Renal cortex interstitium (tissue), 11 donors: ENCODE results near the gene YIPF7. TPM values are rescaled to one million over a fixed set of nuclear protein-coding genes. Genes with fewer than 3 reads are reported as not detected.

ENCODE experiments used
- DNase-seq, 11 donors: peaks; one replicate each; pipeline ENCODE4 v3.0.0-alpha.2; 2013; ENCODE audit warnings: low read depth in 9 of 11, low spot score in 4 of 11; ENCODE audit errors: extremely low read depth in 1 of 11
- polyA plus RNA-seq, 3 donors: library from polyadenylated mRNA; unstranded; fragments of 120-200 nt; gene quantifications; one replicate each; pipeline ENCODE4 v1.2.1, GENCODE V29; 2013; ENCODE audit not compliant: insufficient read length in 3 of 3

The YIPF7 gene
- polyA plus RNA-seq, 3 donors = 0.22 to 0.53 (median 0.50) TPM

DNA sequence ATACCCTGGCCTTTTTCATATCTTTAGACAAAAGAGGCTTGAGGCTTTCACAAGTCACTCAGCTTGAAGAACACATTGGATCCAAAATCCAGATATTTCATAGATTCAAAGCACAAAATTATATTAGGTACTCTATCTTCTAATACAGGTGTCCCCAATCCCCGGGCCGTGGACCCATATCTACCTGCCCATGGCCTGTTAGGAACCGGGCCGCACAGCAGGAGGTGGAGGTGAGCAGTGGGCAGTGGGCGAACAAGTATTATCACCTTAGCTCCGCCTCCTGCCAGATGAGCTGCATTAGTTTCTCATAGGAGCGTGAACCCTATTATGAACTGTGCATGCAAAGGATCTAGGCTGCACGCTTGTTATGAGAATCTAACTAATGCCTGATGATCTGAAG lies 18.7 kb downstream of the YIPF7 start:
- DNase-seq = no peak

- DNase-seq = no peak
These were observed 19.3 kb downstream of the YIPF7 start for GRCh38 chr4:44632089-44632488.

DNA sequence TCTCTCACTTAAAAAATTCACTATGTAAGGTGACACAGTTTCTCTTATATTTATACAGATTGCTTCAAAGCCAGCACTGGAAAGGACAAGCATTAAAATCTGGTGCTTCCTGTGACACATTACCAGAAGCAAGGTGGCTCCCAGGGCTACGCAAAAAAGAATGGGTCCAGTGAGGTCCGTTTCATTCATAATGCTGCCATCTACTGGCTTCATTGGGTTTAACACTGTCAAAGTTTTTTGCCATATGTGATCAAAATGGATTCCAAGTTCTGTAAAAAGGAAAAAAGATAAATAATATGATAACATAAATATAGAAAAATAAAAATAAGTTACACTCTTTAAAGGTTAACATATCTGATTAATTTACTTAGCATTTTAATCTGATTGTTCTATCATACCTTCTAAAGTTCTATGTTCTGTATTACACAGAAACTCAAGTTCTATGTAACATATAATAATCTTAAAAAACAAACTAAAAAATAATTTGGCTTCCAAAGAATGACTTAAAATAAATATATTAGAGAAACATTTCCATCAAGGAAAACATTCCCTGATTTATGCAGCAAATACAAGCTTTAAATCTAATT lies 22.1 kb downstream of the YIPF7 start:
- DNase-seq = peak; percentile 2 to 47 (median 26)

GRCh38 chr4:44623676-44624075 lies 27.7 kb downstream of the YIPF7 start:
- no peak for DNase-seq

DNA sequence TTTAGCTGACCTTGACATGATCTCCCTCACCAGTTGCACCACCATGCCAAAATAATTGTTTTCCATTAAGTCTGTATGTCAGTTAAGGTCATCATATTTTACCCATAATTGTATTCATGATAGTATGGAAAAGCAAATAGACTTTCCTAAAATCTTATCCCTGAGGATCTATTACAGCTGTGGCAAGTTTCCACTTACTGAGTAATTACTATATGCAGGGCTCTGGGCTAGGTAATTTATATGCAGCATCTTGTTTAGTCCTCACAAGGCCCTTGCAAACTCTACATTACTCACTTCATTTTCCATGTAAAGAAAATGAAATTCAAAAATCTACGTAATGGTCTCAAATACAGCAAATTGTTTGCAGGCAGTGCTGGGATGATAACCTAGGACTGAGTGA lies 34.8 kb downstream of the YIPF7 start:
- no peak for DNase-seq

DNA sequence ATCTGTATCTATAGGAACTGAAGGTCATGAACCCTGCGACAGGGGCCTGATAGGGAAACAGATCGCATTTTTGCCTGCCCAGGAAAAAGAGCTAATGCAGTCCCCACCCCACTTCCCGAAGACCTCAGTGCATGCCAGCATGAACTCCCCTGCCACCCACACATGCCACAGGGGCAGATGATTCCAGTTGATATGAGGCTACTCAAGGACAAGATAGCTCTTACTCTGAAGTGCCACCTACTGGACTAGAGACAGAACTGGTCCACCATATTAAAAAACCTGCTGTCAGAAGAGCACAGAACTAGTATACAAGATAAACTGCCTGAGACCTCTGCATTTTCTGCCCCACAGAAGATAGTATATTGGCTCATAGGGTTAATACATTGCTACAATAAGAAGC lies 68.0 kb downstream of the YIPF7 start:
- DNase-seq = no peak

- no peak for DNase-seq
These were observed 71.2 kb downstream of the YIPF7 start for GRCh38 chr4:44580231-44580630.

GRCh38 chr4:44578954-44579353 lies 72.5 kb downstream of the YIPF7 start:
- no peak for DNase-seq

Other genes with a start within 250 kb of the YIPF7 start
- 1 to 10 TPM; 2.2 to 5.4 (median 3.3) TPM for gene KCTD8, start 202.8 kb downstream of the YIPF7 start, polyA plus RNA-seq
- gene GUF1, start 26.8 kb upstream of the YIPF7 start, polyA plus RNA-seq = 10 to 100 TPM; 24.7 to 33.1 (median 32.2) TPM
- 10 to 100 TPM; 24.6 to 29.0 (median 25.2) TPM for gene GNPDA2, start 74.9 kb upstream of the YIPF7 start, polyA plus RNA-seq